ENCODE results near the gene PLXNA3. TPM values are rescaled to one million over a fixed set of nuclear protein-coding genes. Genes with fewer than 3 reads are reported as not detected.

Gene PLXNA3
- total and polyA plus RNA-seq, 7 donors = 1.7 to 6.5 (median 3.3) TPM

DNA sequence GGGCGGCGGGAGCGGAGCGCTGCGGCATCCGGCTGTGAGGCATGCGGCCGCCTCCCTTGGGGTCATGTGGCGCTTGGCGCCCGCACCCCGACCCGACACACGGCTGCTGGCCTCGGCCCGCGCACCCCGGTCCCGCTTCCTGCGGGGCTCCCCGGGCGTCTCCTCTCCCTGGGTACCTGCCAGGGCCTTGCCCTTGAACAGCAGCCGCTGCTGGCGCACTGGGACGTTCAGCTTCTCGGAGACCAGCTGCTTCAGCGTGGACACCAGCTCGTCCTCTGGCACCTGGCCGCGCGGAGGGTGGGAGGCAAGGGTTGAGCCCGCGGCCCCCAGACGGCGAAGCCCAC is 27.9 kb downstream of the PLXNA3 start:
- H3K36me3 ChIP-seq (ENCODE audit: insufficient read depth in 1 of 2, low read depth in 1 of 2) = peaks cover 2 to 11% of the 10 kb centered on the region in 2 donors
- intact Hi-C loops (cut with DNase I) = no loop called here
- peak overlapping the region; percentile 74 for H3K4me3 ChIP-seq
- peaks cover 10% of the 10 kb centered on the region for H3K4me1 ChIP-seq
- ATAC-seq (peak in 2 of 4 donors; percentile 1 to 13), DNase-seq (peak; percentile 54 to 75)
- TF ChIP-seq CTCF (IDR thresholded peaks at IDR 0.05) = no peak
- H3K27me3 ChIP-seq (ENCODE audit: insufficient read depth in 3 of 3, low read length in 2 of 3) = no peaks in the 10 kb centered on the region
- WGBS, 3 donors = 0 to 40% (median 1%) methylated on average over 18 to 35 of the region's 35 CpGs
- H3K9me3 ChIP-seq = no peaks in the 10 kb centered on the region
- H3K27ac ChIP-seq = peak overlapping the region; percentile 89

- H3K4me1 ChIP-seq = peaks cover 10% of the 10 kb centered on the region
- 0 to 36% (median 2%) methylated on average over 1 to 91 of the region's 95 CpGs for WGBS, 3 donors
- ATAC-seq (peak; percentile 18 to 30 (median 22)), DNase-seq (peak; percentile 68 to 72)
- no peak for TF ChIP-seq CTCF (IDR thresholded peaks at IDR 0.05)
- intact Hi-C loops (cut with DNase I) = no loop called here
- peaks cover 2 to 11% of the 10 kb centered on the region in 2 donors for H3K36me3 ChIP-seq (ENCODE audit: insufficient read depth in 1 of 2, low read depth in 1 of 2)
- H3K27ac ChIP-seq = peak within 1 kb of the TSS; percentile 89
- H3K27me3 ChIP-seq (ENCODE audit: insufficient read depth in 3 of 3, low read length in 2 of 3) = no peaks in the 10 kb centered on the region
- no peaks in the 10 kb centered on the region for H3K9me3 ChIP-seq
- H3K4me3 ChIP-seq = peak within 1 kb of the TSS; percentile 74
Measured at GRCh38 chrX:154486396-154487207, 28.5 kb downstream of the PLXNA3 start, which contains the start of gene UBL4A. UBL4A (minus strand) TSS chrX:154486615; CDS start chrX:154486584, 31 bp downstream.

DNA sequence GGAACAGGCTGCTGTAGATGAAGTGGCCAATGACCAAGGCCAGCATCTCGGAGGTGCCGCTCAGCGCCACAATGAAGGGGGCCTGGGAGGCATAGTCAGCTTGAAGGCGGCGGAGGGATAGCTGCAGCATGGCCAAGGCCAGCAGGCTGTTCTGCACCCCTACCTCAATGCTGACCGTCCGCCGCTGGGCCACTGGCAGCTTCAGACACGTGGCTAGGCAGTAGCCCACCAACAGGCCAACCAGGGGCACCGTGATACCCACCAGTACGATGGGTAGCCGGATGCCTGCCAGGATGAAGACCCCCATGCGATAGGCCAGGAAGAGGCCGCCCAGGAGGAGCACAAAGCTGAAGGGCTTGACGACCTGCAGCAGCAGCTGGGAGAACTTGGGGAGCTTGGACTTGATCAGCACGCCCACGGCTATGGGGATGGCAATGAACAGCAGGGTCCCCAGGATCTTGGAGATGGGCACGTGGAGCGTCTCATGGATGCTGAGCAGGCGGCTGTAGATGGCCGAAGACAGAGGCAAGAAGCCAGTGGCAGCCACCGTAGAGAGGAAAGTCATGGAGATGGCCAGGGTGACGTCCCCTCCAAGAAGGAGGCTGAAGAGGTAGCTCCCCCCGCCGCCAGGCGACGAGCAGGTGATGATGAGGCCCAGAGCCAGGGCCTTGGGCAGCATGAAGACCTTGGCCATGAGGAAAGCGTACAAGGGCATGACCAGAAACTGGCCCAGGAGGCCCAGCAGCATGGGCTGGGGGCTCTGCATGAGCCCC is 29.6 kb downstream of the PLXNA3 start:
- DNase-seq (no peak), ATAC-seq (no peak)

More for the DNA sequence above, 29.6 kb downstream of the PLXNA3 start:
- H3K9me3 ChIP-seq = no peaks in the 10 kb centered on the region
- H3K36me3 ChIP-seq (ENCODE audit: insufficient read depth in 1 of 2, low read depth in 1 of 2) = peaks cover 2 to 11% of the 10 kb centered on the region in 2 donors
- H3K27ac ChIP-seq = no peak overlapping the region
- no peak for TF ChIP-seq CTCF (IDR thresholded peaks at IDR 0.05)
- H3K4me3 ChIP-seq = peak overlapping the region; percentile 74
- intact Hi-C loops (cut with DNase I) = no loop called here
- H3K4me1 ChIP-seq = peaks cover 10% of the 10 kb centered on the region
- WGBS, 3 donors = 88 to 94% (median 92%) methylated on average over 13 to 28 of the region's 28 CpGs
- H3K27me3 ChIP-seq (ENCODE audit: insufficient read depth in 3 of 3, low read length in 2 of 3) = no peaks in the 10 kb centered on the region

Data from psoas muscle (tissue), 8 donors.